GM19452 (cell line): ENCODE data around the gene DCUN1D2.
"Not testable (repeated sequence)": the region's sequence is repeated elsewhere in the genome, so short reads cannot be mapped to it uniquely, and the experiment has no call there.

Source experiments
- ATAC-seq: cut with Tn5 transposase; IDR thresholded peaks from one replicate; pipeline ENCODE4 v1.9.1; 2021; ENCODE audit not compliant: unreplicated experiment

DCUN1D2 gene

DNA sequence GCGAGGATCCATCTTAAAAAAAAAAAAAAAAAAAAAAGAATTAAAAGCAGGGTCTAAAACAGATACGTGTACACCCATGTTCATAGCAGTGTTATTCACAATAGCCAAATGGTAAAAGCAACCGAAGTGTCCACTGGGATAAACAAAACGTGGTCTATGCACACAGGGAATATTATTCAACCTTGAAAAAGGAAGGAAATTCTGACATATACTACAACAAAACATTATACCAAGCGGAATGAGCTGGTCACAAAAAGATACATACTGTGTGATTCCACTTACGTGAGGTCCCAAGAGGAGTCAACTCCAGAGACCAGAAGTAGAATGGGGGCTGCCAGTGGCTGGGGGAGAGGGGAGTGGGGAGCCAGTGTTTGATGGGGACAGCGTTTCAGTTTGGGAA, 22.5 kb downstream of the DCUN1D2 start:
- no peak for ATAC-seq

DNA sequence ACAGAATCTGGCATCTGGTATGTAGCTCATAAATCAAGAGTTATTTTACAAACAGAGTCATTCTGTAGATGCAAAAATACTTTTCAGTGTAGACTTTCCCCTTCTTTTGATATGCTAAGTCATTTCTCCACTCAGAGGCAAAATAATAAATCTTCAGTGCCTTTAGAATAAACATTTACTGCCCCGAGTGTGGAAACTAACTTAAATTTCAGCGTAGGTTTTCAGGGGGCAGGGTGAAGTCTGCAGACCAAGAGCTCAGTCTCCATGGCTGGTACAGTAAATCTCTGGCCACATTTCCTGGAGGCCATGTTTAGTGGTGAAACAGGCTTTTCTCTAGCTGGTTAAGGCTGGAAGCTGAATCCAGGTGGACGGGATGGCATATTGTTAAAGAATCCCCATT, 24.1 kb downstream of the DCUN1D2 start:
- no peak for ATAC-seq

DNA sequence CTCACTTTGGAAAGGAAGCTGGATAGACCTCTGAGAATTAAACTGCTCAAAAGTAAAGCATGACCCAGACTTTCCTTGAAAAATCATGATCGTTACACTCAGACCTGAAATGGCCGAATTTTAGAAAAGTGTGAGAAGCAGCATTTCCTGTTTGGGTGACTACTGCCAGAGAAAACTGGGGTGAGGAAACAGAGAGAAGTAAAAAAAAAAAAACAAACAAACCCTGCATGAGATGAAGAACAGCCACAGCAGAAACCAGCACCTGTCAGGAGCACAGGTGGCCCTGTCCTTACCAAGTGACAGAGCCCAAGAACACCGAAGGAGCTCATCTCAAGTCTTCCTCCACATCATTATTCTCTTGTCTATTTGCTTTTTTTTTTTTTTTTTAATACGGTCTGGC, 25.2 kb downstream of the DCUN1D2 start:
- ATAC-seq = no peak

GRCh38 chr13:113464476-113464875, 26.0 kb downstream of the DCUN1D2 start:
- ATAC-seq = no peak

GRCh38 chr13:113461022-113461751, 29.3 kb downstream of the DCUN1D2 start:
- no peak for ATAC-seq

- ATAC-seq = no peak
Measured at GRCh38 chr13:113460599-113460998, 29.9 kb downstream of the DCUN1D2 start.

GRCh38 chr13:113460064-113460555, 30.4 kb downstream of the DCUN1D2 start:
- ATAC-seq = no peak

DNA sequence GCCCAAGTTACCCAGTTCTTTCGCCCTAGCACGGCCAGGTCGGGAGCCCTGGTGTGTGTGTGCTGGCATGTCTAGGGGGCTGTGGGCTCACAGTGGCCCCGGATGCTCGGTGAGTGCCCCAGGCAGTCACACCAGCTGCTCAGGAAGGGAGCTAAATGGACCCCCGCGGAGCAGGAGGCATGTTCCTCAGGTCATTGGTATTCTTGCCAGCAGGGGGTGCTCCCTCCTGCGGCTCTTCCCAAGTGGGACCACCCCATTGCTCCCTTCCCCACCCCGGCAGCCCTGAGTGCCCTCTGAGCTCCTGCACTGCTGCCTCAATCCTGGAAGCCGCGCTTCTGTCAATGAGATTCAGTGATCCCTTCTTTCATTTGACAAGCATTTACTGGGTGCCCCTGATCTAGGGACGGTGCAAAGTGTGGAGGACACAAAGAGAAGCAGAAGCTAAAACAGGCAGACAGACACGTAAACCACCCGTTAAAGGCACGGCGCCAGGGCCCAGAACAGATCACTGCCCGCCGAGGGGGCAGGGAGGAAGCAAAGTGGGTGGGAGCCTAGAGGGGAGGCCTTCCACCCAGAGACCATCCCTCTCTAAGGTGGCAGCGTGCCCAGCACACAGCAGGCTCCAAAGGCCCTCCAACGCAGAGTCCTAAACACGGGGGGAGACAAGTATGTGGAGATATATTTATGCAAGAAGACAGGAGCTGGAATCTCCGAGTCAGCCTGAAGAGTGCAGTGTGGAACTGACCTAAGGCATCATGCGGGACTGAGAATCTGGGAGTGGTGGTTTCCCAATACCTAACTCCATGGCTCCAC, 32.1 kb downstream of the DCUN1D2 start:
- ATAC-seq = no peak

DNA sequence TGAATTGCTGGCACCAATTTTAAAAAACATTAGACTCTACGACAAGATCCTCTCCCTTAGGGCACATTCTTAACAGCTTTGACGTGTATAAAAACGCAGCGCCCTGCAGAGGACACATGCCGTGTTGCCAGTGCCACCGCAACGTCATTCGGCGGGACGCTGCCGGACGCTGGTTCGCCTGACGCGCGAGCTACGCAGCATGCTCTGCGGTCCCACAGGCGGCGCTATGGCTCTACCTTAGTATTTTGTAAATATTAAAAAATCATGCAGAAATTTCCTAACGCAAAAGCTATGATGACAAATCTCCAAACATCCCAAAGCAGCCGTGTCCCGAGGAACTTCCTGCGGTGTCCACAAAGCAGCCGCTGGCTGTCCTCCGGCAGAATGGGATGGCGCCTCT, 33.0 kb downstream of the DCUN1D2 start:
- no peak for ATAC-seq

- no peak for ATAC-seq
Measured at GRCh38 chr13:113456116-113456702, 34.3 kb downstream of the DCUN1D2 start.

- no peak for ATAC-seq
Measured at GRCh38 chr13:113455384-113455783, 35.1 kb downstream of the DCUN1D2 start.

- ATAC-seq = no peak
Measured at GRCh38 chr13:113454936-113455335, 35.6 kb downstream of the DCUN1D2 start.

DNA sequence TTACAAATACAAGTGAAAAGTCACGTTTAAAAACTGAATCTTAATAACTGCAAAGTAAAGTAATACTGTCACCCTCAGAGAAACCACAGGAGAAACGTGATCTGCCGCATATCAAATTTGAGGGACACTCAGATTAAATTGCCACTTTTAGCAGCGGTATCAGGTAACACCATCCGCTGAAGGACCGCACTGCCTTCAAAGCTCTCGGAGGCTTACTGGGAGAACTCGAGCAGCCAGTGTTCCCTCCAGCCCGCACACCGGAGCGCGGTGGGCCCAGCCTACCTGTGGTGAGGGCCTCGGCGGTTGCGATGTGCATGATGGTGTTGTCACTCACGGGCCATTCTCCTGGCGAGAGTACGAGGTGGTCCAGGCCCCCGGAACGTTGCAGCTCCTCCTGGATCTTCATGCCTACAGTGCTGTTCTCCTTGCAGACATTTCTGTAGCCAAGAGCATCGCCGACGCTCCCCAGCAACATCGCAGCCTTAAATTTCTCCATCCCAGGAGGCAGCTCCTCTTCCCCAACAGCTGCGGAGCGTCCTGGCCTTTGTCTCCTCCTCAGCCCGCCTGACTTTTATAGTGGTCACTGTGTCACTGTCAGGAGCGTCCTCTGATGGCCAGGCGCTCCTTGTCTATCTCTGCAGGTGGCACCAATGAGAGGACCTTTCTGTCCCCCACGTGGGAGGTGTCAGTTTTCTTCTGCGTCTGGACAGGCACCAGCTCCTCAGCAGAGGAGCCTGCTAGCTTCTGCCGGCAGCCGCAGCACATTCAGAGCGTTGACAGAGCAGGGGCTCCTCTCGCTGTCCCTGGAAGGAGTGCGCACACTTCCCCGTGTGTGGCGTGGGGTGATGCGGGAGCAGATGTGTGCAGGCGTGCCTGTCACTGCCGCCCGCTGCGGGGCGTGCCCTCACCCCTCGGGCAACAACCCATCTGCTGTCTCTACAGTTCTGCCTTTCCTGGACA, 37.3 kb downstream of the DCUN1D2 start, which contains the start of gene ADPRHL1:
Gene ADPRHL1 (minus strand): TSS at position 547 of the 960 bp plus-strand sequence. CDS start 51 bp downstream, at position 496.
- no peak for ATAC-seq

GRCh38 chr13:113452466-113452865, 38.0 kb downstream of the DCUN1D2 start:
- ATAC-seq = no peak

GRCh38 chr13:113451951-113452421, 38.5 kb downstream of the DCUN1D2 start:
- no peak for ATAC-seq

- ATAC-seq = not testable (repeated sequence)
Measured at GRCh38 chr13:113450861-113451620, 39.5 kb downstream of the DCUN1D2 start.

GRCh38 chr13:113450348-113450744, 40.2 kb downstream of the DCUN1D2 start:
- ATAC-seq = not testable (repeated sequence)

DNA sequence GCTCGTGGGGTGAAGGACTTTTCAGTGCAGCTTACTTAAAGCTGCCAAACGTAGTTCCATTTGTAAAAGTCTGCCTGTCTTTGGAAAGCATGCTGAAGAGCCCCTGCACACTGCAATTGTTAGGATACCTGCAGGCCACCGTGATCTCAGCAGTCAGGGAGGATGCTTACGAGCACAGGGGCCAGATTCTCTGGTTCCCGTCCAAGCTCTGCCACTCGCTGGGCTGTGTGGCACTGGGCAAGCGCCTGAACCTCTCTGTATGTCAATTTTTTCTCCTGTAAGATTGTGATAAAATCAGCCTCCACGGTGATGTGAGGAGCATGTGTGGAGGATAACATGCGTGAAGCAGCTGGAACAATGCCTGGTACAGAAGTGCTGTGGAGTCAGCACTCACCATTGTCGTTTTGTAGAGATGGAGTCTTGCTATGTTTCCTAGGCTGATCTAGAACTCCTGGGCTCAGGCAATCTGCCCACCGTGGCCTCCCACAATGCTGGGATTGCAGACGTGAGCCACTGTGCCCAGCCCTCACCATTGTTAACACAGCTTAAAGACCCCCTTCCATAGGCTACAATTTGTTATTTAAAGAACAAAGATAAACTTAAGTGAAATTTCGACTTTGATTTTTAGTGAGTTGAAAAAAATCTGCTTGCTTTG, 40.7 kb downstream of the DCUN1D2 start:
- ATAC-seq = no peak
